ENCODE results near the gene RNF167. TPM values are rescaled to one million over a fixed set of nuclear protein-coding genes. Genes with fewer than 3 reads are reported as not detected.

RNF167 gene
- 26.6 and 27.2 TPM in 2 replicates for total RNA-seq

DNA sequence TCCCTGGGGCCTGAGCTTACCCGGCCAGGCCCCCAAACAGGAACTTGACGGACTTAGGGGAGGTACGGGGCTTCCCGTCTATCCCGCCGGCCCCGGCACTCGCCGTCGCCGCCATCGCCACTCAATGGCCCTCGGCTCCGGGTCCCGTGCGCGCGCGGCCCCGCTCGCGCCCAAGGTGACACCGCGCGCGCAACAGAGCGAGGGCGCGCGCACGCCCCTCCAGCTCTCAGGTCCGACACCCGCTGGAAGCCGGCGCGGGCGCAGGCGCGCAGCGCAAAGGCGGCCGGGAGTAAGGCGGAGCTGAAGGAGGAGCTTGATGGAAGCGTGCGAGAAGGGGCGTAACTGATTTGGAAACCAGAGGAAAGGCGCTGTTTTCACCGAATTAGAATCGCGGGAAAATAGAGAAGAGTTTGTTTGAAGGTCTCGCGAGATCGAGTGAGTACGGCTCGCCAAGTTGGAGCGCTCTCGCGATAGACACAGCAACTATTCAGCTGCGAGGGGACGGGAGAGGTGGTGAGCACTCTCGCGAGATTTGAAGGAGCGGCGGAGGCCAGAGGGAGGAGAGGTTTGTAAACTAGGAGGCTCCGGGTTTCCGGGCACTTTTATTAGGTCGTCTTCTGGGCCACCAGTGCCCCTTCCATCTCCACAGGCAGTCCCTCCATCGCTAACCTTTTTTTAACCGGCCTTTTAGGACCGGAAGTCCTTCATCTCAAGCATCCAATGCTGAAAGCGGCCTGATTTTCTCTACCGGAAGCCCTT is at the start of gene RNF167, which contains the start of gene SLC25A11:
Gene RNF167, plus strand, starts transcription at position 473 of the 759 bp plus-strand sequence. CDS start 642 bp downstream, outside the sequence.
Gene SLC25A11, minus strand, starts transcription at position 251 of the 759 bp plus-strand sequence. Its CDS starts 136 bp downstream, at position 115.

DNA sequence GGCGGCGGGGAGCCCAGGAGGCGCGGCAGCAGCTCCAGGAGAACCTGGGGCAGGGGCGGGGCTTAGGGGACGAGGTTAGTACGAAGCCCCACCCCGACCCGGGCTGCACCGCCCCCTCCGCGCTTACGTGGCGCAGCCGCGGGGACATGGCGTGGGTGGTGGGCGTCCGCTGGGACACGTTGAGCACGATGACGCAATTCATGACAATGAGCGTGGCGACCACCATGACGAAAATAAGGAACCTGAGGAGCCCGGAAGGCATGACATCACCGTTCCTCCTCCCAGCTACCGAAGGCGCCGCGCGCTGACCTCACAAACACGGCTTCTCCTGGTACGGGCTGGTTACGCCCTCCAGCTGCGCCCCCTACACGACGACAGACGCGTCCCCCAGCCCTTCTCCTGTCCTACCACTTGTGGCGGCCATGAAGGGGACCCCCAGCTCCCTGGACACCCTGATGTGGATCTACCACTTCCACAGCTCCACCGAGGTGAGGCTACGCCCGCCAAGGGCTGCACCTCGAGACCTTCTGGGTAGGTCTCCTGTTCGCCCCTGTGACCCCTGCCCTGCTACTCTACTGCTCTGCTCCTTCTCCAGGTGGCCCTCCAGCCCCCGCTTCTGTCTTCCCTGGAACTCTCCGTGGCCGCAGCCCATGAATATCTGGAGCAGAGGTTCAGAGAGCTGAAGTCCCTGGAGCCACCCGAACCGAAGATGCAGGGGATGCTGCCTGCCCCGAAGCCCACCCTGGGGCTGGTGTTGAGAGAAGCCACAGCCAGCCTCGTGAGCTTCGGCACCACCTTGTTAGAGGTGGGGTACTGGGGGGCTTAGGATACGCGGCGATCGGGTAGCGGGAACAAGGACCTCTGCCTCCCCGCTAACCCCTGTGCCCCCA is 40.5 kb upstream of the RNF167 start, which contains the start of gene C17orf107:
Gene C17orf107, plus strand, starts transcription at position 196 of the 890 bp plus-strand sequence. Its CDS starts 227 bp downstream, at position 423.

GRCh38 chr17:4903051-4903818 is 36.8 kb upstream of the RNF167 start, which contains the start of gene CHRNE:
Gene CHRNE (minus strand): TSS chr17:4903098. CDS start chr17:4903063, 35 bp downstream.

GRCh38 chr17:4931963-4932362 is 8.1 kb upstream of the RNF167 start, which contains the start of gene GP1BA:
Gene GP1BA (plus strand): TSS chr17:4932277. CDS start chr17:4932605, 328 bp downstream.

GRCh38 chr17:4948166-4948930 is 8.3 kb downstream of the RNF167 start, which contains the start of gene PFN1:
Gene PFN1 (minus strand): TSS chr17:4948530. CDS start chr17:4948394, 136 bp downstream.

DNA sequence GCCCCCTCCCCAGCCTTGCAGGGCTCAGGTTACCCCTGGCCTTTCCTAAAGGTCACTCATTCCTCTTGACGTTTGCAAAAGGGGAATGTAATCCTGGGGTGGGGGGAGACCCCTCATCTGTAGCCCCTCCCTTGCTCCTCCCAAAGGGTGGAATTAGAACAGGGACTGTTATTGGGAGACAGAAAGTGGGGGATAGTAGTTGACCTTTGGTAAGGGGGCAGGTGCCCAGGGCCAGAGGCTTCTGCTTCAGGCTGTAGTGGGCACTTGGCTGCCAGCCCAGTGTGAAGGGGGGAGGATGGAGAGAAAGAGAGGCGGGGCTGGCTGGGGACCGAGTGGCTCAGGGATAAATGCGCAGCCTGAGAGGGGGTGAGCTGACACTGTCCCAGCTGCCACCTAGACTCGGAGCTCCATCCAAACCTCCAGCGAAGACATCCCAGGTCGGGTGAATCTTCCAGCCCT is 10.7 kb downstream of the RNF167 start, which contains the start of gene ENO3:
Gene ENO3, plus strand, starts transcription at position 374 of the 459 bp plus-strand sequence. CDS start 711 bp downstream, outside the sequence.

DNA sequence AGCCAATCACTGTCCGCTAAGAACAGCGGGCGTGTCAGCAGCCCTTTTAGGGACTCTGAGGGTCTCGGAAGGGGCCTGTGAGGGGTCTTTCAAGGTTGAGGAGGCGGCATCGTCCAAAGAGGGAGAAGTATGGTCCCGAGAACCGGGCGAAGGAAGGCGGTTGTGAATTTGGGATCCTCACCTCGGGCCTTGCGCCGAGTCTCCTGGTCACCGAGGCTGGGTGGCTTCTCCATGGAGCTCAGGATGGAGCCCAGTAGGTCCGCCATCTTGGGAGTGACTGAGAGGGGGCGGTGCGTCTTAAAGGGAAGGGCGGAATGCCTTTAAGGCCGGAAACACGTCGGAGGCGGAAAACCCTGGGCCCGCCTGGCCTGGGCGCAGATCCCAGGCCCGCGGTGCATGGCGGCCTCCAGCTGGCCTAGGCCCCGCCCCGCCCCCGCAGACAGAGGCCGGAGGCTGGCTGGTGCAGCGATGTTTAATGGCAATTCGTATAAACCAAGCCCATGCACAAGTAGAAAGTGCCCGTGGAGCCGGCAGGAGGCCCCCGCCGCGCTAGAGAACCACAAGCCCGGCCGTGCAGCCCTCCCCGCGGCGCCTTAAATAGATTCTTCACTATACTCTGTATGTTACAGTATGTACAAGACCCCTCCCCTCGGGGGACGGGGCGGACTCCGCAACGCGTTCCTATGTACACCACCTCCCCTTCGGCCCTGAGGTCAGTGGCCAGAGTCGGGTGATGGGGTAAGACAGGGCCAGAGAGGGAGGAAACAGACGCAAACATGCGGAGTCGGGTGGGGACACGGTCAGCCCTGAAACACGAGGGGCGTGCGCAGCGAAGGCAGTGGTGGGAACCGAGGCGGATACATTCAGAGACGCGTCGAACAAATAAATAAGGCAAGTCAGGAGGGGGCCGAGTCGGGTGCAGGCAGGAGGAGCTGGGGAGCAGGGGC is 27.7 kb downstream of the RNF167 start, which contains the start of gene SPAG7:
Gene SPAG7, minus strand, starts transcription at position 279 of the 947 bp plus-strand sequence. Its CDS starts 13 bp downstream, at position 266.

GRCh38 chr17:4986951-4987766 is 47.1 kb downstream of the RNF167 start, which contains the start of gene CAMTA2:
Gene CAMTA2 (minus strand): TSS chr17:4987675. CDS start chr17:4986222, 1,453 bp downstream.

Other genes with a start within 250 kb of the RNF167 start
- 61.6 and 68.2 TPM in 2 replicates for gene PELP1, start 236.1 kb upstream of the RNF167 start, total RNA-seq
- gene ARRB2, start 229.6 kb upstream of the RNF167 start, total RNA-seq: 4.0 and 5.4 TPM in 2 replicates
- gene MED11, start 208.8 kb upstream of the RNF167 start, total RNA-seq: 11.4 and 11.7 TPM in 2 replicates
- 0.07 and 0.10 TPM in 2 replicates for gene ZMYND15, start 200.4 kb upstream of the RNF167 start, total RNA-seq
- 4.0 and 4.5 TPM in 2 replicates for gene CXCL16, start 200.3 kb upstream of the RNF167 start, total RNA-seq
- gene TM4SF5, start 168.4 kb upstream of the RNF167 start, total RNA-seq: not detected in 2 replicates
- 0.33 TPM in 2 replicates for gene VMO1, start 153.9 kb upstream of the RNF167 start, total RNA-seq
- not detected in 2 replicates for gene GLTPD2, start 151.3 kb upstream of the RNF167 start, total RNA-seq
- 88.0 and 106 TPM in 2 replicates for gene PSMB6, start 144.1 kb upstream of the RNF167 start, total RNA-seq
- 16.4 and 25.9 TPM in 2 replicates for gene PLD2, start 133.1 kb upstream of the RNF167 start, total RNA-seq
- gene MINK1, start 106.9 kb upstream of the RNF167 start, total RNA-seq: 49.9 and 73.2 TPM in 2 replicates
- gene C17orf107, start 40.7 kb upstream of the RNF167 start, total RNA-seq: 6.4 and 9.9 TPM in 2 replicates
- gene CHRNE, start 37.2 kb upstream of the RNF167 start, total RNA-seq: 0.33 and 2.8 TPM in 2 replicates
- not detected in 2 replicates for gene GP1BA, start 8.0 kb upstream of the RNF167 start, total RNA-seq
- gene SLC25A11, start 222 bp upstream of the RNF167 start, total RNA-seq: 69.7 and 71.2 TPM in 2 replicates
- 405 and 683 TPM in 2 replicates for gene PFN1, start 8.3 kb downstream of the RNF167 start, total RNA-seq
- 3.3 and 3.4 TPM in 2 replicates for gene ENO3, start 10.9 kb downstream of the RNF167 start, total RNA-seq
- 39.8 and 47.0 TPM in 2 replicates for gene SPAG7, start 27.5 kb downstream of the RNF167 start, total RNA-seq
- gene CAMTA2, start 47.4 kb downstream of the RNF167 start, total RNA-seq: 17.1 and 23.0 TPM in 2 replicates
- 0.23 and 0.46 TPM in 2 replicates for gene INCA1, start 57.3 kb downstream of the RNF167 start, total RNA-seq
- 83.3 and 112 TPM in 2 replicates for gene KIF1C, start 57.7 kb downstream of the RNF167 start, total RNA-seq
- 0.07 and 0.13 TPM in 2 replicates for gene SLC52A1, start 95.2 kb downstream of the RNF167 start, total RNA-seq
- gene ZFP3, start 138.2 kb downstream of the RNF167 start, total RNA-seq: 0.92 and 1.6 TPM in 2 replicates
- gene ZNF232, start 171.6 kb downstream of the RNF167 start, total RNA-seq: 4.1 and 5.1 TPM in 2 replicates
- gene USP6, start 175.8 kb downstream of the RNF167 start, total RNA-seq: under 0.01 TPM in 1 of 2 replicates, not detected in the other

Measured in smooth muscle cell of the pulmonary artery (primary cell).